Measurements from ENCODE around the gene SORCS2. TPM values are rescaled to one million over a fixed set of nuclear protein-coding genes. Genes with fewer than 3 reads are reported as not detected.

SORCS2 gene
- total RNA-seq, 1 donor from 2014 or later = 7.2 TPM

DNA sequence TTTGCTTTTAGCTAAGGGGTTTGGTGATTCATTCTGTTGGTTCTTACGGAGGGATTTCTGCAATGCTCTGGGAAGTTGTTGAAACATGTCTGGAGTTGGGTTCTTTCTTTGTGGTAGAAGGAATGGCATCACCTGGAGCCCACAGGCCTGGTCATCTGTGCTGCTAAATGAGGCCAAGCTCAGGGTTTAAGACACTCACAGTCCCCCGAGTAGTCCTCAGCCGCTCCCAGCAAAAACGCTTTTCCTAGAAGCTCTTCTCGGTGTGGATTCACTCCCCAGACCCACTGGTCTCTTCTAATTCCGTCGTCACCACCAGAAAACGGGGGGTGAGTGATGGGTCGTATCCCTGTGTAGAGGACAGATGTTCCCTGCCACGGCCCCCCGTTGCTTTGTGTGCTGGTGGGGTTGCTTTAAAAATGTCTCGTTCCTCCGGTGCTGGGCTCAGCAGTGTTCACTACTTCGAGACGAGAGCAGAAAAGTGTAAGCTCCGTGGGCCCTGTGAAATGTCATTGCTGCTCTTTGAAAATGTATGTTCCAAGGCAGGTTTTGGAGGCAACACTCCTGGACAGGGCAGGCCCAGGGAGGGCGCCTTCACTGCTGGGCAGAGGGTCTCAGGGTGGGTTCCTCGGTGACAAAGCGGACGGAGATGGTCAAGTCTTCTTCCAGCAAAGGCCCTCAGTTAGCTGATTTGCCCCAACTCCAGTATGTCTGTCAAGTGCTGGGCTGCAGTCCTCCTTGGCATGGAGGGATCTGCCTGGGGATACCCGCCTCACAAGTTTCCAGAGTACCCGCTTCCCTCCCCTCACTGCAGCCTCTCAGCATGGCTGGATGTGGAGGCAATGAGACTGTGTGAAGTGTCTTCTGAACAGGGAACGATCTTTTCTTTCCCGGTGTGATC, 205.1 kb downstream of the SORCS2 start:
- intact Hi-C loops (cut with DNase I) = no loop called here
- Histone ChIP-seq H3K4me1 (no peaks in the 10 kb centered on the region), H3K27ac (no peak overlapping the region), H3K4me3 (no peak overlapping the region), H3K36me3 (no peaks in the 10 kb centered on the region), H3K27me3 (no peaks in the 10 kb centered on the region), H3K9me3 (no peaks in the 10 kb centered on the region)
- DNase-seq (no peak), ATAC-seq (no peak)
- TF ChIP-seq, protein P1, sequence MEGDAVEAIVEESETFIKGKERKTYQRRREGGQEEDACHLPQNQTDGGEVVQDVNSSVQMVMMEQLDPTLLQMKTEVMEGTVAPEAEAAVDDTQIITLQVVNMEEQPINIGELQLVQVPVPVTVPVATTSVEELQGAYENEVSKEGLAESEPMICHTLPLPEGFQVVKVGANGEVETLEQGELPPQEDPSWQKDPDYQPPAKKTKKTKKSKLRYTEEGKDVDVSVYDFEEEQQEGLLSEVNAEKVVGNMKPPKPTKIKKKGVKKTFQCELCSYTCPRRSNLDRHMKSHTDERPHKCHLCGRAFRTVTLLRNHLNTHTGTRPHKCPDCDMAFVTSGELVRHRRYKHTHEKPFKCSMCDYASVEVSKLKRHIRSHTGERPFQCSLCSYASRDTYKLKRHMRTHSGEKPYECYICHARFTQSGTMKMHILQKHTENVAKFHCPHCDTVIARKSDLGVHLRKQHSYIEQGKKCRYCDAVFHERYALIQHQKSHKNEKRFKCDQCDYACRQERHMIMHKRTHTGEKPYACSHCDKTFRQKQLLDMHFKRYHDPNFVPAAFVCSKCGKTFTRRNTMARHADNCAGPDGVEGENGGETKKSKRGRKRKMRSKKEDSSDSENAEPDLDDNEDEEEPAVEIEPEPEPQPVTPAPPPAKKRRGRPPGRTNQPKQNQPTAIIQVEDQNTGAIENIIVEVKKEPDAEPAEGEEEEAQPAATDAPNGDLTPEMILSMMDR (IDR thresholded peaks at IDR 0.05) = no peak

DNA sequence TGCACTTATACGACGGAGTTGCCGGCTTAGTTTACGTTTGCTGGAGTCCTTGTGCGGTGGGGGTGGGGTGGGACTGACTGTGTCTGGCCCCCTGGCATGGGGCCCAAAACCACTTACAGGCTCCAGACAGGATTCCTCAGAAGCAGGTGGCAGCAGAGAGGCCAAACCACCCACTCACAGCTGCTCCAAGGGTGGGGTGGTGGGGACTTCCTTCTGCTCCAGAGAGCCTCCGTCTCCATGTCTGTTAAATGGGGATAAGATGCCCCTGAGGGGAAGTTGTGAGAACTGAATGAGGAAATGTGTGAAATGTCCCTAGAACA, 205.7 kb downstream of the SORCS2 start:
- Histone ChIP-seq H3K27ac (no peak overlapping the region), H3K4me3 (no peak overlapping the region), H3K36me3 (no peaks in the 10 kb centered on the region), H3K9me3 (no peaks in the 10 kb centered on the region), H3K27me3 (no peaks in the 10 kb centered on the region), H3K4me1 (no peaks in the 10 kb centered on the region)
- DNase-seq (peak; percentile 89), ATAC-seq (peak; percentile 87)
- TF ChIP-seq, protein P1 (IDR thresholded peaks at IDR 0.05) = no peak
- intact Hi-C loops (cut with DNase I) = no loop called here

DNA sequence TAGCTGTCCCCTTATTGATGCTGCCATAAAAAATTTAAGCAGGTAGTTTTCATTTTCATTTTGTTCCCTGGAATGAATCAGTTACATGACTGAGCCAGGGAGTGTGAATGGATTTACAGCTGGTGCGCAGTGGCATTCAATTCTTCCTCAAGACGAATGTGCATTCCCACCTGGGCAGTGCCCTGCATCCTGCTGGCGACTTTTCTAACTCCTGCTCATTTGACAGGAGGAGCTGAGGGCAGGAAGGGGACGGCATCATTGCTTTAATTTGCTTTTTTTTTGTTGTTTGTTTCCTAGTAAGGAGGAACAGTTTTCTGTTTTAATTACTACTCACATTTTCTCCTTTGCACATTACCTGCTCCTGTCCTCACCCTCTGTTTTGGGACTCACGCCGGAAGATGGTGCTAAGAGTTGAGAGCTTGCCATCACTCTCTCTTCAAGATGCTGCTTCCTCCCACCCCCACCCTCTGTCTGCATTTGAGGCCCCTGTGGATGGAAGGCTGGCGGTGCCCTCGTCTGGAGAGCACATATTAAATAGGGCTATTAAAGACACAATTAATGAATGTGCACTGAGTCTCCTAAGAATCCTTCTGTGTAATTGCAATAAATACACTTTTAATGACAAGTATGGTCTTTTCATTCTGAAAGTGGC, 206.6 kb downstream of the SORCS2 start:
- no peaks in the 10 kb centered on the region for H3K4me1 ChIP-seq
- H3K27me3 ChIP-seq = no peaks in the 10 kb centered on the region
- no peaks in the 10 kb centered on the region for H3K36me3 ChIP-seq
- intact Hi-C loops (cut with DNase I) = no loop called here
- no peaks in the 10 kb centered on the region for H3K9me3 ChIP-seq
- H3K4me3 ChIP-seq = no peak overlapping the region
- ATAC-seq = no peak
- TF ChIP-seq, protein P1 (IDR thresholded peaks at IDR 0.05) = no peak
- no peak for DNase-seq
- no peak overlapping the region for H3K27ac ChIP-seq

DNA sequence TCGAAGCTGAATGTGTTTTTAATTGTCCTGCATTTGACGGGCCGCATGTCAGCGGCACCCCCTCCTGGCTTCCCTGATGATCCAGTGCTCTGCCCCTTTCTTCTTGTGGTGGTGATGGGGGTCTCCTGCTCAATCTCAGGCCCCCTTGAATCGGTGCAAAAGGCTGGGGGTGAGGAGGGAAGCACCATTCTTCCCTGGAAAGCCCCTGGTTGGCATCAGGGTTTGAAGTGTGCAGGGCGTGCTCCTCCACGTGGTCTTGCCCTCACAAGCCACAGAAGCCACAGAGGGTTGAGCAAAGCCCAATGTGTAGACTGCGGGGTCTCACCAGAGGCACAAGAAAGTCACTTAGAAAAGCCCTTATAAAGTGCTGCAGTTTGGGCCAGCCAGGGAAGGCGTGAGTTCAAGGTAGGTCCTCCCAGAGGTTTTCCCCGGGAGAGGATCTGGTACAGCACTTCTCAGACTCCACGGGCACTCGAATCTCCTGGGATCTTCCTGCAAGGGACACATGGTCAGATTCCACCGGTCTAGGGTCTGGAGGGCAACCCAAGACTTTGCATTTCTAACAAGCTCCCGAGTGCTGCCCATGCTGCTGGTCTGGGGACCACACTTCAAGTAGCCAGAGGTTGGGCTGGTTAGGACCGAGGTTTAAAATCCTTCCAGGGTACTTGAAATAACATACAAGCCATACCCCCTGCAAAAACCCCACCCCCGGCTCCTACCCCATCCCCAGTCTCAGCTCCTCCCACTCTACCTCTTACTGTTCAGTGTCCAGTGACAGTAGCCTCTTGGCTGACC, 207.3 kb downstream of the SORCS2 start:
- no peak for DNase-seq
- Histone ChIP-seq H3K9me3 (no peaks in the 10 kb centered on the region), H3K27me3 (no peaks in the 10 kb centered on the region), H3K27ac (no peak overlapping the region), H3K36me3 (no peaks in the 10 kb centered on the region), H3K4me3 (no peak overlapping the region), H3K4me1 (no peaks in the 10 kb centered on the region)
- TF ChIP-seq, protein P1 (IDR thresholded peaks at IDR 0.05) = no peak
- intact Hi-C loops (cut with DNase I) = no loop called here
- no peak for ATAC-seq

DNA sequence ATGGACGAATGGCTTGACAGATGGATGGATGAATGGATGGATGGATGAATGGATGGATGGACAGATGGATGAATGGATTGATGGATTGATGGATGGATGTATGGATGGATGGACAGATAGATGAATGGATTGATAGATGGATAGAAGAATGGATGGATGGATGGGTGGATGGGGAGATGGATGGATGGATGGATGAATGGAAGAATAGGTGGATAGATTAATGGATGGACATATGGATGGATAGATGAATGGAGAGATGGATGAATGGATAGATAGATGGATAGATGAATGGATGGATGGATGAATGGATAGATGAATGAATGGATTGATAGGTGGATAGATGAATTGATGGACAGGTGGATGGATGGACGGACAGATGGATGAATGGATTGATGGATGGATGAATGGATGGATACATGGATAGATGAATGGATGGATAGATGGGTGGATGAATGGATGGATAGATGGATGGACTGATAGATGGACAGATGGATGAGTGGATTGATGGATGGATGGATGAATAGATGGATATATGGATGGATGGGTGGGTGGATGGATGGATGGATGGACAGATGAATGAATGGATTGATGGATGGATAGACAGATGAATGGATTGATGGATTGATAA, 208.4 kb downstream of the SORCS2 start:
- no peaks in the 10 kb centered on the region for H3K27me3 ChIP-seq
- no peak overlapping the region for H3K27ac ChIP-seq
- H3K36me3 ChIP-seq = no peaks in the 10 kb centered on the region
- intact Hi-C loops (cut with DNase I) = no loop called here
- H3K4me1 ChIP-seq = no peaks in the 10 kb centered on the region
- ATAC-seq (no peak), DNase-seq (no peak)
- H3K9me3 ChIP-seq = no peaks in the 10 kb centered on the region
- TF ChIP-seq, protein P1 (IDR thresholded peaks at IDR 0.05) = no peak
- H3K4me3 ChIP-seq = no peak overlapping the region
